H9 (cell line): Measurements from ENCODE around the gene CKB. TPM values are rescaled to one million over a fixed set of nuclear protein-coding genes. Genes with fewer than 3 reads are reported as not detected.

Experiments used
- DNase-seq: peaks from one replicate; pipeline ENCODE4 v3.0.0-alpha.2; 2017
- H2AFZ ChIP-seq: one replicate; pipeline ENCODE4 v1.6.1; 2013; ENCODE audit warnings: mild to moderate bottlenecking, low read length, control low read depth, moderate library complexity
- H2AK5ac ChIP-seq: 2 replicates; pipeline ENCODE4 v1.6.1; 2013; ENCODE audit warnings: low read length, control low read depth, mixed read lengths; ENCODE audit not compliant: insufficient read length
- H2BK120ac ChIP-seq: one replicate; pipeline ENCODE4 v1.6.1; 2013; ENCODE audit warnings: low read depth, mild to moderate bottlenecking, low read length, control low read depth, inconsistent platforms; ENCODE audit not compliant: poor library complexity, severe bottlenecking
- H2BK12ac ChIP-seq: 2 replicates; pipeline ENCODE4 v1.6.1; 2013; ENCODE audit warnings: low read length, control low read depth, mixed read lengths, low read depth; ENCODE audit not compliant: insufficient read length
- H2BK15ac ChIP-seq: 2 replicates; pipeline ENCODE4 v1.6.1; 2013; ENCODE audit warnings: low read depth, low read length, control low read depth
- H2BK20ac ChIP-seq: one replicate; pipeline ENCODE4 v1.6.1; 2013; ENCODE audit warnings: low read depth, mild to moderate bottlenecking, low read length, control low read depth, inconsistent platforms; ENCODE audit not compliant: poor library complexity, severe bottlenecking
- H2BK5ac ChIP-seq: 2 replicates; pipeline ENCODE4 v1.6.1; 2013; ENCODE audit warnings: low read length, control low read depth, mixed read lengths; ENCODE audit not compliant: insufficient read length
- H3K14ac ChIP-seq: 2 replicates; pipeline ENCODE4 v1.6.1; 2013; ENCODE audit warnings: low read length, control low read depth; ENCODE audit not compliant: insufficient read depth
- H3K18ac ChIP-seq: 2 replicates; pipeline ENCODE4 v1.6.1; 2013; ENCODE audit warnings: low read depth, mild to moderate bottlenecking, mixed read lengths, low read length, control low read depth; ENCODE audit not compliant: insufficient read length
- H3K23ac ChIP-seq: 2 replicates; pipeline ENCODE4 v1.6.1; 2013; ENCODE audit warnings: low read length, control low read depth, mixed read lengths, low read depth; ENCODE audit not compliant: insufficient read length
- H3K23me2 ChIP-seq: 2 replicates; pipeline ENCODE4 v1.6.1; 2013; ENCODE audit warnings: low read depth, mild to moderate bottlenecking, mixed read lengths, low read length, control low read depth; ENCODE audit not compliant: insufficient read length, poor library complexity, severe bottlenecking
- H3K27ac ChIP-seq: 2 replicates; pipeline ENCODE4 v1.5.1; 2013; ENCODE audit warnings: low read length, control low read depth, mixed read lengths, low read depth; ENCODE audit not compliant: insufficient read length
- H3K27me3 ChIP-seq: 2 replicates; pipeline ENCODE4 v1.6.1; 2013; ENCODE audit warnings: low read length, control low read depth, inconsistent platforms; ENCODE audit not compliant: insufficient read depth
- H3K4ac ChIP-seq: 2 replicates; pipeline ENCODE4 v1.6.1; 2013; ENCODE audit warnings: low read depth, mild to moderate bottlenecking, control low read depth, inconsistent platforms, low read length, moderate library complexity
- H3K4me1 ChIP-seq: 2 replicates; pipeline ENCODE4 v1.6.1; 2013; ENCODE audit warnings: low read length, control low read depth, inconsistent platforms; ENCODE audit not compliant: insufficient read depth
- H3K4me2 ChIP-seq: 2 replicates; pipeline ENCODE4 v1.6.1; 2013; ENCODE audit warnings: low read length, control low read depth, mixed read lengths; ENCODE audit not compliant: insufficient read length, insufficient read depth
- H3K56ac ChIP-seq: 2 replicates; pipeline ENCODE4 v1.6.1; 2013; ENCODE audit warnings: low read depth, mild to moderate bottlenecking, mixed read lengths, low read length, control low read depth; ENCODE audit not compliant: insufficient read length
- H3K79me1 ChIP-seq: 2 replicates; pipeline ENCODE4 v1.6.1; 2013; ENCODE audit warnings: low read depth, mild to moderate bottlenecking, moderate library complexity, low read length, control low read depth, inconsistent platforms; ENCODE audit not compliant: insufficient read depth, poor library complexity, severe bottlenecking
- H3K79me2 ChIP-seq: 2 replicates; pipeline ENCODE4 v1.6.1; 2013; ENCODE audit warnings: low read length, control low read depth, inconsistent platforms; ENCODE audit not compliant: insufficient read depth
- H3K9ac ChIP-seq: 2 replicates; pipeline ENCODE4 v1.6.1; 2013; ENCODE audit warnings: low read length, control low read depth, mixed read lengths; ENCODE audit not compliant: insufficient read length; ENCODE audit errors: extremely low read depth
- H3K9me3 ChIP-seq: one replicate; pipeline ENCODE4 v1.6.1; 2013; ENCODE audit warnings: low read depth, low read length, inconsistent platforms; ENCODE audit not compliant: control insufficient read depth
- H3T11ph ChIP-seq: one replicate; pipeline ENCODE4 v1.6.1; 2013; ENCODE audit warnings: mild to moderate bottlenecking, low read length, control low read depth, inconsistent platforms
- H4K20me1 ChIP-seq: one replicate; pipeline ENCODE4 v1.6.1; 2013; ENCODE audit not compliant: control insufficient read depth, insufficient read length, insufficient read depth
- H4K5ac ChIP-seq: 2 replicates; pipeline ENCODE4 v1.6.1; 2013; ENCODE audit warnings: low read depth, mild to moderate bottlenecking, mixed read lengths, low read length, control low read depth; ENCODE audit not compliant: insufficient read length
- H4K8ac ChIP-seq: replicated peaks from 2 replicates; pipeline ENCODE4 v1.6.1; 2013; ENCODE audit warnings: low read length, control low read depth, mixed read lengths, low read depth; ENCODE audit not compliant: insufficient read length
- H4K91ac ChIP-seq: 2 replicates; pipeline ENCODE4 v1.6.1; 2013; ENCODE audit warnings: low read depth, mild to moderate bottlenecking, moderate library complexity, mixed read lengths, low read length, control low read depth; ENCODE audit not compliant: insufficient read length
- H3K27ac Mint-ChIP-seq, 3 experiments: 2 replicates in 2 of 3; 3 replicates in 1 of 3; pipeline ENCODE4 v1.8.0; 2020 to 2021; ENCODE audit warnings: mixed read lengths in 3 of 3, mild to moderate bottlenecking in 1 of 3, moderate library complexity in 1 of 3
- H3K27me3 Mint-ChIP-seq: 2 replicates; pipeline ENCODE4 v1.8.0; 2021; ENCODE audit warnings: low read depth, mild to moderate bottlenecking, moderate library complexity, mixed read lengths
- H3K36me3 Mint-ChIP-seq, 3 experiments: 2 replicates in 2 of 3; 3 replicates in 1 of 3; pipeline ENCODE4 v1.8.0; 2020 to 2021; ENCODE audit warnings: low read depth in 3 of 3, mixed read lengths in 3 of 3; ENCODE audit not compliant: insufficient read depth in 1 of 3
- H3K4me1 Mint-ChIP-seq, 2 experiments: 2 replicates each; pipeline ENCODE4 v1.8.0; 2020; ENCODE audit warnings: mixed read lengths in 2 of 2
- H3K4me3 Mint-ChIP-seq, 2 experiments: 2 replicates in 1 of 2; 3 replicates in 1 of 2; pipeline ENCODE4 v1.8.0; 2020 to 2021; ENCODE audit warnings: mild to moderate bottlenecking in 2 of 2, mixed read lengths in 2 of 2, moderate library complexity in 1 of 2
- H3K9me3 Mint-ChIP-seq, 2 experiments: 2 replicates in 1 of 2; 3 replicates in 1 of 2; pipeline ENCODE4 v1.8.0; 2020; ENCODE audit warnings: mild to moderate bottlenecking in 2 of 2, mixed read lengths in 2 of 2, moderate library complexity in 1 of 2
- WGBS: extraction: QIAGEN DNeasy Blood & Tissue Kit; methylation state at CpG from one replicate; pipeline ENCODE4 v1.1.7; 2013; ENCODE audit warnings: missing lambda C conversion rate, low lambda C conversion rate, mixed read lengths; ENCODE audit not compliant: insufficient read length; ENCODE audit errors: extremely low coverage; 5-methylcytosine and 5-hydroxymethylcytosine counted together
- total RNA-seq: library from RNA; stranded (reverse); gene quantifications from 2 replicates; pipeline ENCODE4 v1.2.1, GENCODE V29; 2021
- TF ChIP-seq, protein P1 (sequence below): fragments of 200-600 bp; sonication (generic); conservative IDR thresholded peaks from 3 replicates; pipeline ENCODE4 v1.8.0; 2021; ENCODE audit warnings: antibody characterized with exemption, mild to moderate bottlenecking

The CKB gene
- total RNA-seq, 1 experiment from 2014 or later, result 517 TPM

DNA sequence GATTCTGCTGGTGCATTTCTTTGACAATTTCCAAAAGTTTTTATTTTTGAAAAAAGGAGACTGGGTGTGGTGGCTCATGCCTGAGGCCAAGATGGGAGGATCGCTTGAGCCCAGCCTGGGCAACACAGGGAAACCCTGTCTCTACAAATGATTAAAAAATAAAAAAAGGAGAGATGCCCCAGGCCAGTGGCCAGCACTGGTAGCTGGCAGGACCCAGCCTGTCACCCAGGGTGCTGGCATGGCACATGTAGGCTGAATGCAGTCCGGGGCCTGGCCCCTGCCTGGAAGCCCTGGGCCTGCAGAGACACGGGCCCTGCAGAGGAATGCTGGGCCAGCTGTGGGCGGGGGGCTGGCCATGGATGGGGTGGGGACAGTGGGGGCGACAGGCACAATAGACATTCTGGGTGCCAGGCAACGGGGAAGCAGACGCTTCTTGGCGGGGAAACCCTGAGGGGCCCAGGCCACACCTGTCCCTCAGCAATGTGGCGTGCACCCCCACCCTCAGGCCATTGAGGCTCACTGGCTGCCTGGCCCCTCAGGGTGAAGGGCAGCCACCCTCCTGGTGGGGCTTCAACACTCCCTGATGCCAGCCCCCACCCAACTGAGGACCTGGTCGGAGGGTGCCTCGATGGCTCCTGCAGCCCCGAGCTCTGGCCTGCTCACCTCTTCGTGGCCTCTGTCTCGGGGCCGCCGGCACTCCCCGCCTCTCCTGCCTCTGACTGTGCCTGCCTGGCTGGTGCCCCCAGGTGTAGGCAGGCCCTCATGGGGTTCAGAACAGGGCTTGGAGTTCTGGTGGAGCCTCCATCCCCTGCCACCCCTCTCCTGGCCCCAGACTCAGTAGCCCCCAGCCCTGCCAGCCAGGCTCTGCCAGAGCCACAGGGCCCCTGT lies 18.4 kb upstream of the CKB start:
- no peak overlapping the region for H3K4me2 ChIP-seq
- H3K18ac ChIP-seq, result peak overlapping the region; percentile 36
- H3T11ph ChIP-seq, result no peak overlapping the region
- no peak overlapping the region for H2BK15ac ChIP-seq
- no peak overlapping the region for H2AFZ ChIP-seq
- H4K20me1 ChIP-seq, result no peaks in the 10 kb centered on the region
- Mint-ChIP-seq H3K36me3 (peaks cover 0 to 2% (median 0%) of the 10 kb centered on the region in 3 experiments; a peak in 1 of 7 replicates), H3K4me3 (no peak overlapping the region), H3K27ac (no peak overlapping the region), H3K27me3 (peaks cover 15% of the 10 kb centered on the region), H3K4me1 (peaks cover 12 to 26% of the 10 kb centered on the region in 2 experiments), H3K9me3 (no peaks in the 10 kb centered on the region)
- no peak overlapping the region for H4K5ac ChIP-seq
- H3K79me2 ChIP-seq, result no peaks in the 10 kb centered on the region
- no peak overlapping the region for H4K8ac ChIP-seq
- no CpG with 5 or more reads among the region's 17 CpGs for WGBS
- H2BK12ac ChIP-seq, result no peak overlapping the region
- no peak overlapping the region for H2BK20ac ChIP-seq
- H3K27me3 ChIP-seq, result no peaks in the 10 kb centered on the region
- peaks cover 4% of the 10 kb centered on the region for H3K23me2 ChIP-seq
- peak overlapping the region; percentile 63 for H4K91ac ChIP-seq
- no peak overlapping the region for H3K27ac ChIP-seq
- no peak overlapping the region for H2BK120ac ChIP-seq
- no peak overlapping the region for H2AK5ac ChIP-seq
- H3K79me1 ChIP-seq, result no peaks in the 10 kb centered on the region
- DNase-seq, result no peak
- no peak overlapping the region for H3K4ac ChIP-seq
- no peaks in the 10 kb centered on the region for H3K9me3 ChIP-seq
- TF ChIP-seq, protein P1, sequence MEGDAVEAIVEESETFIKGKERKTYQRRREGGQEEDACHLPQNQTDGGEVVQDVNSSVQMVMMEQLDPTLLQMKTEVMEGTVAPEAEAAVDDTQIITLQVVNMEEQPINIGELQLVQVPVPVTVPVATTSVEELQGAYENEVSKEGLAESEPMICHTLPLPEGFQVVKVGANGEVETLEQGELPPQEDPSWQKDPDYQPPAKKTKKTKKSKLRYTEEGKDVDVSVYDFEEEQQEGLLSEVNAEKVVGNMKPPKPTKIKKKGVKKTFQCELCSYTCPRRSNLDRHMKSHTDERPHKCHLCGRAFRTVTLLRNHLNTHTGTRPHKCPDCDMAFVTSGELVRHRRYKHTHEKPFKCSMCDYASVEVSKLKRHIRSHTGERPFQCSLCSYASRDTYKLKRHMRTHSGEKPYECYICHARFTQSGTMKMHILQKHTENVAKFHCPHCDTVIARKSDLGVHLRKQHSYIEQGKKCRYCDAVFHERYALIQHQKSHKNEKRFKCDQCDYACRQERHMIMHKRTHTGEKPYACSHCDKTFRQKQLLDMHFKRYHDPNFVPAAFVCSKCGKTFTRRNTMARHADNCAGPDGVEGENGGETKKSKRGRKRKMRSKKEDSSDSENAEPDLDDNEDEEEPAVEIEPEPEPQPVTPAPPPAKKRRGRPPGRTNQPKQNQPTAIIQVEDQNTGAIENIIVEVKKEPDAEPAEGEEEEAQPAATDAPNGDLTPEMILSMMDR, result no peak
- H3K14ac ChIP-seq, result peak overlapping the region; percentile 53; the same call in 1 of the 2 replicates
- no peak overlapping the region for H3K56ac ChIP-seq
- H2BK5ac ChIP-seq, result no peak overlapping the region
- no peak overlapping the region for H3K9ac ChIP-seq
- H3K23ac ChIP-seq, result no peak overlapping the region
- no peaks in the 10 kb centered on the region; the same call in 1 of the 2 replicates for H3K4me1 ChIP-seq
